A673 (cell line): ENCODE data around the gene AFF1.

ENCODE experiments used
- EZH2 ChIP-seq: fragments of 200-600 bp; sonication (generic); IDR thresholded peaks from 2 replicates; pipeline ENCODE4 v1.6.1; 2017; ENCODE audit warnings: borderline replicate concordance, low read depth, mild to moderate bottlenecking, mixed read lengths, antibody characterized with exemption, low read length; ENCODE audit not compliant: poor library complexity, severe bottlenecking
- TF ChIP-seq, protein P1 (sequence below): fragments of 300-800, 200-600 bp; sonication (generic); conservative IDR thresholded peaks from 2 replicates; pipeline ENCODE4 v1.5.1; 2017; ENCODE audit warnings: low read depth, mild to moderate bottlenecking, antibody characterized with exemption, low read length, moderate library complexity, mixed read lengths

DNA sequence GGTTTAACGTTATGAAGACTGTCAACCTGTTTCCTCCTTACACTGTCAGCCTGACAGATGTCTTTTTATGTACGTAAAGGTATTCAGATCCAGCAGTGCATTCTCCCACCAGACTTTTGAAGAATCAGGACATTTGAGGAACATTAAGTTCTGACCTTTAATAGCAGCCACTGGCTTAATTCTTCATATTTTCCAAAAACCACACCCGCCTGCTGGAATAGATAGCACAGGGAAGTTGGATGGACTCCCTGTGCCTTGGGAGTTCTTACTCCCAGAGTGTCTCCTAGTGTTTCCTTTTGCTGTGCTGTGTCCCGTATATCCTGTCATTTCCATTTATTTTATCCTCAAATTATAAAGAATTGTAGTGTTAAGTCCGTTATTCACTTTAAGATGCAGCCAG is 94.5 kb downstream of the AFF1 start:
- TF ChIP-seq, protein P1, sequence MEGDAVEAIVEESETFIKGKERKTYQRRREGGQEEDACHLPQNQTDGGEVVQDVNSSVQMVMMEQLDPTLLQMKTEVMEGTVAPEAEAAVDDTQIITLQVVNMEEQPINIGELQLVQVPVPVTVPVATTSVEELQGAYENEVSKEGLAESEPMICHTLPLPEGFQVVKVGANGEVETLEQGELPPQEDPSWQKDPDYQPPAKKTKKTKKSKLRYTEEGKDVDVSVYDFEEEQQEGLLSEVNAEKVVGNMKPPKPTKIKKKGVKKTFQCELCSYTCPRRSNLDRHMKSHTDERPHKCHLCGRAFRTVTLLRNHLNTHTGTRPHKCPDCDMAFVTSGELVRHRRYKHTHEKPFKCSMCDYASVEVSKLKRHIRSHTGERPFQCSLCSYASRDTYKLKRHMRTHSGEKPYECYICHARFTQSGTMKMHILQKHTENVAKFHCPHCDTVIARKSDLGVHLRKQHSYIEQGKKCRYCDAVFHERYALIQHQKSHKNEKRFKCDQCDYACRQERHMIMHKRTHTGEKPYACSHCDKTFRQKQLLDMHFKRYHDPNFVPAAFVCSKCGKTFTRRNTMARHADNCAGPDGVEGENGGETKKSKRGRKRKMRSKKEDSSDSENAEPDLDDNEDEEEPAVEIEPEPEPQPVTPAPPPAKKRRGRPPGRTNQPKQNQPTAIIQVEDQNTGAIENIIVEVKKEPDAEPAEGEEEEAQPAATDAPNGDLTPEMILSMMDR = no peak
- TF ChIP-seq EZH2 = no peak
